ENCODE data around the gene RPS27L.
"Not testable (repeated sequence)": the region's sequence is repeated elsewhere in the genome, so short reads cannot be mapped to it uniquely, and the experiment has no call there.

- not testable (repeated sequence) for TF ChIP-seq CTCF (IDR thresholded peaks at IDR 0.05; ENCODE audit: low read length); EZH2 (IDR thresholded peaks at IDR 0.05; ENCODE audit: borderline replicate concordance, low read length)
Measured at GRCh38 chr15:63105354-63105753, 51.9 kb downstream of the RPS27L start.
